ENCODE measurements around the gene HPCAL1.

The HPCAL1 gene

GRCh38 chr2:10390369-10390801, 87.7 kb downstream of the HPCAL1 start:
- H3K27me3 ChIP-seq (ENCODE audit: control insufficient read depth, low read length) = no peaks in the 10 kb centered on the region
- H3K9me3 ChIP-seq (ENCODE audit: control insufficient read depth, insufficient read depth, low read length) = no peaks in the 10 kb centered on the region
- TF ChIP-seq EZH2phosphoT487 (IDR thresholded peaks at IDR 0.05; ENCODE audit: borderline replicate concordance, low read length) = no peak
- TF ChIP-seq CTCF (IDR thresholded peaks at IDR 0.05; ENCODE audit: low read depth, low read length, poor library complexity, severe bottlenecking) = no peak
- H3K4me3 ChIP-seq (ENCODE audit: low read length) = no peak overlapping the region
- peaks cover 13% of the 10 kb centered on the region for H3K4me1 ChIP-seq (ENCODE audit: control insufficient read depth, low read length)
- H3K27ac ChIP-seq (ENCODE audit: low read depth, low read length) = no peak overlapping the region
- H3K9me2 ChIP-seq (replicated peaks; ENCODE audit: control insufficient read depth, low read length) = no peaks in the 10 kb centered on the region
- no peak overlapping the region for H3K4me2 ChIP-seq (ENCODE audit: low read length)
- no peaks in the 10 kb centered on the region for H3F3A ChIP-seq (ENCODE audit: control insufficient read depth, insufficient read depth)
- H3K36me3 ChIP-seq (ENCODE audit: control insufficient read depth, low read length) = no peaks in the 10 kb centered on the region
- peaks cover 3% of the 10 kb centered on the region; the same call in 1 of the 2 replicates for H4K20me1 ChIP-seq (ENCODE audit: control insufficient read depth, insufficient read depth, low read depth, low read length)
- no peaks in the 10 kb centered on the region for H3K79me2 ChIP-seq (ENCODE audit: control insufficient read depth, low read length)

GRCh38 chr2:10392100-10392499, 89.4 kb downstream of the HPCAL1 start:
- Histone ChIP-seq H3K27me3 (ENCODE audit: control insufficient read depth, low read length) (no peaks in the 10 kb centered on the region), H3K4me1 (ENCODE audit: control insufficient read depth, low read length) (peaks cover 13% of the 10 kb centered on the region), H3K36me3 (ENCODE audit: control insufficient read depth, low read length) (no peaks in the 10 kb centered on the region), H3K9me2 (replicated peaks; ENCODE audit: control insufficient read depth, low read length) (no peaks in the 10 kb centered on the region), H4K20me1 (ENCODE audit: control insufficient read depth, insufficient read depth, low read depth, low read length) (peaks cover 3% of the 10 kb centered on the region; the same call in 1 of the 2 replicates), H3K27ac (ENCODE audit: low read depth, low read length) (no peak overlapping the region), H3F3A (ENCODE audit: control insufficient read depth, insufficient read depth) (no peaks in the 10 kb centered on the region), H3K4me2 (ENCODE audit: low read length) (no peak overlapping the region), H3K4me3 (ENCODE audit: low read length) (no peak overlapping the region), H3K79me2 (ENCODE audit: control insufficient read depth, low read length) (no peaks in the 10 kb centered on the region), H3K9me3 (ENCODE audit: control insufficient read depth, insufficient read depth, low read length) (no peaks in the 10 kb centered on the region)
- TF ChIP-seq EZH2phosphoT487 (IDR thresholded peaks at IDR 0.05; ENCODE audit: borderline replicate concordance, low read length) = no peak
- no peak for TF ChIP-seq CTCF (IDR thresholded peaks at IDR 0.05; ENCODE audit: low read depth, low read length, poor library complexity, severe bottlenecking)

- no peaks in the 10 kb centered on the region for H3K79me2 ChIP-seq (ENCODE audit: control insufficient read depth, low read length)
- peaks cover 13% of the 10 kb centered on the region for H3K4me1 ChIP-seq (ENCODE audit: control insufficient read depth, low read length)
Observed at GRCh38 chr2:10392548-10392947, 89.8 kb downstream of the HPCAL1 start.

More at GRCh38 chr2:10392548-10392947, 89.8 kb downstream of the HPCAL1 start:
- Histone ChIP-seq H3K27ac (ENCODE audit: low read depth, low read length) (no peak overlapping the region), H3K4me3 (ENCODE audit: low read length) (no peak overlapping the region), H3K36me3 (ENCODE audit: control insufficient read depth, low read length) (no peaks in the 10 kb centered on the region), H3K27me3 (ENCODE audit: control insufficient read depth, low read length) (no peaks in the 10 kb centered on the region), H3K9me3 (ENCODE audit: control insufficient read depth, insufficient read depth, low read length) (no peaks in the 10 kb centered on the region), H4K20me1 (ENCODE audit: control insufficient read depth, insufficient read depth, low read depth, low read length) (peaks cover 3% of the 10 kb centered on the region; the same call in 1 of the 2 replicates), H3K4me2 (ENCODE audit: low read length) (no peak overlapping the region), H3F3A (ENCODE audit: control insufficient read depth, insufficient read depth) (no peaks in the 10 kb centered on the region), H3K9me2 (replicated peaks; ENCODE audit: control insufficient read depth, low read length) (no peaks in the 10 kb centered on the region)
- TF ChIP-seq EZH2phosphoT487 (IDR thresholded peaks at IDR 0.05; ENCODE audit: borderline replicate concordance, low read length) (no peak), CTCF (IDR thresholded peaks at IDR 0.05; ENCODE audit: low read depth, low read length, poor library complexity, severe bottlenecking) (no peak)
